Measurements from ENCODE around the gene KCTD7.
"Not testable (repeated sequence)": the region's sequence is repeated elsewhere in the genome, so short reads cannot be mapped to it uniquely, and the experiment has no call there.

GRCh38 chr7:66671486-66671885 lies 42.8 kb downstream of the KCTD7 start:
- not testable (repeated sequence) for TF ChIP-seq CTCF, POLR2A (IDR thresholded peaks at IDR 0.05)
